Urinary bladder (tissue), 4 donors: ENCODE measurements around the gene MS4A10. TPM values are rescaled to one million over a fixed set of nuclear protein-coding genes. Genes with fewer than 3 reads are reported as not detected.
A peak's percentile ranks its signal among the peaks of the same experiment; 100 is the strongest.

ENCODE experiments used
- DNase-seq: peaks from one replicate; pipeline ENCODE4 v3.0.0-alpha.2; 2015; ENCODE audit errors: extremely low spot score
- H3K27ac ChIP-seq: one replicate; pipeline ENCODE4 v1.5.1; 2013; ENCODE audit warnings: low read depth, mild to moderate bottlenecking, moderate library complexity
- H3K36me3 ChIP-seq: one replicate; pipeline ENCODE4 v1.6.1; 2013; ENCODE audit warnings: mild to moderate bottlenecking, moderate library complexity; ENCODE audit not compliant: insufficient read depth
- H3K4me1 ChIP-seq: one replicate; pipeline ENCODE4 v1.6.1; 2013; ENCODE audit warnings: mild to moderate bottlenecking, moderate library complexity; ENCODE audit not compliant: insufficient read depth
- H3K4me3 ChIP-seq: one replicate; pipeline ENCODE4 v1.5.1; 2013; ENCODE audit warnings: low read depth, low read length
- WGBS: extraction: QIAGEN DNeasy Blood & Tissue Kit; methylation state at CpG from one replicate; pipeline ENCODE4 v1.1.7; 2013; 5-methylcytosine and 5-hydroxymethylcytosine counted together
- polyA plus RNA-seq: library from polyadenylated mRNA; stranded (reverse); fragments of 200-250 nt; gene quantifications from one replicate; pipeline ENCODE4 v1.2.3, GENCODE V29; 2013
- total RNA-seq: library from RNA; depleted of rRNA; stranded (reverse); fragments of >200 nt; gene quantifications from one replicate; pipeline ENCODE4 v1.2.3, GENCODE V29; 2014
- donor health status: healthy with polysubstance abuse.
- donor health status: healthy.

Gene MS4A10
- total and polyA plus RNA-seq, 2 donors: not detected

- 83% methylated on average over 16 of the region's 16 CpGs for WGBS
- DNase-seq: no peak
- H3K36me3 ChIP-seq: no peaks in the 10 kb centered on the region
- no peaks in the 10 kb centered on the region for H3K4me1 ChIP-seq
- no peak overlapping the region for H3K27ac ChIP-seq
- H3K4me3 ChIP-seq: no peak overlapping the region
These were observed 13.1 kb upstream of the MS4A10 start for GRCh38 chr11:60771879-60772525.

- H3K36me3 ChIP-seq: no peaks in the 10 kb centered on the region
- H3K4me3 ChIP-seq: no peak overlapping the region
- H3K4me1 ChIP-seq: no peaks in the 10 kb centered on the region
- WGBS: 86% methylated on average over 8 of the region's 8 CpGs
- DNase-seq: no peak
- H3K27ac ChIP-seq: no peak overlapping the region
These were observed 12.5 kb upstream of the MS4A10 start for GRCh38 chr11:60772666-60773065.

GRCh38 chr11:60774726-60775125, 10.4 kb upstream of the MS4A10 start:
- Histone ChIP-seq H3K36me3 (no peaks in the 10 kb centered on the region), H3K27ac (no peak overlapping the region), H3K4me1 (no peaks in the 10 kb centered on the region), H3K4me3 (no peak overlapping the region)
- no peak for DNase-seq
- WGBS: 83% methylated on average over 13 of the region's 13 CpGs

GRCh38 chr11:60775420-60775961, 9.6 kb upstream of the MS4A10 start:
- H3K36me3 ChIP-seq: no peaks in the 10 kb centered on the region
- no peak overlapping the region for H3K4me3 ChIP-seq
- whole genome bisulfite sequencing: 13% methylated on average over 15 of the region's 15 CpGs
- peak; percentile 82 for DNase-seq
- no peak overlapping the region for H3K27ac ChIP-seq
- H3K4me1 ChIP-seq: no peaks in the 10 kb centered on the region

- Histone ChIP-seq H3K36me3 (no peaks in the 10 kb centered on the region), H3K4me3 (no peak overlapping the region), H3K27ac (no peak overlapping the region), H3K4me1 (no peaks in the 10 kb centered on the region)
- WGBS: 82% methylated on average over 4 of the region's 4 CpGs
- DNase-seq: no peak
These were observed 9.0 kb upstream of the MS4A10 start for GRCh38 chr11:60776167-60776566.

GRCh38 chr11:60777106-60777505, 8.0 kb upstream of the MS4A10 start:
- 46% methylated on average over 4 of the region's 4 CpGs for WGBS
- H3K27ac ChIP-seq: no peak overlapping the region
- no peaks in the 10 kb centered on the region for H3K4me1 ChIP-seq
- DNase-seq: no peak
- no peaks in the 10 kb centered on the region for H3K36me3 ChIP-seq
- H3K4me3 ChIP-seq: no peak overlapping the region

GRCh38 chr11:60777572-60777971, 7.6 kb upstream of the MS4A10 start:
- no peaks in the 10 kb centered on the region for H3K4me1 ChIP-seq

GRCh38 chr11:60780065-60780464, 5.1 kb upstream of the MS4A10 start:
- no peak for DNase-seq
- Histone ChIP-seq H3K27ac (no peak overlapping the region), H3K4me1 (no peaks in the 10 kb centered on the region), H3K4me3 (no peak overlapping the region), H3K36me3 (no peaks in the 10 kb centered on the region)
- 86% methylated on average over 2 of the region's 2 CpGs for WGBS

More at GRCh38 chr11:60777572-60777971, 7.6 kb upstream of the MS4A10 start:
- no peak overlapping the region for H3K27ac ChIP-seq
- WGBS: 28% methylated on average over 2 of the region's 2 CpGs
- H3K4me3 ChIP-seq: no peak overlapping the region
- H3K36me3 ChIP-seq: no peaks in the 10 kb centered on the region
- DNase-seq: no peak

GRCh38 chr11:60780774-60781173, 4.4 kb upstream of the MS4A10 start:
- no peak overlapping the region for H3K27ac ChIP-seq
- no peak overlapping the region for H3K4me3 ChIP-seq
- no peaks in the 10 kb centered on the region for H3K4me1 ChIP-seq
- no peak for DNase-seq
- no peaks in the 10 kb centered on the region for H3K36me3 ChIP-seq

GRCh38 chr11:60781286-60781980, 3.7 kb upstream of the MS4A10 start:
- Histone ChIP-seq H3K4me3 (no peak overlapping the region), H3K36me3 (no peaks in the 10 kb centered on the region), H3K4me1 (no peaks in the 10 kb centered on the region), H3K27ac (no peak overlapping the region)
- WGBS: 74% methylated on average over 7 of the region's 7 CpGs
- DNase-seq: no peak

- H3K4me3 ChIP-seq: no peak overlapping the region
- 88% methylated on average over 4 of the region's 4 CpGs for WGBS
- no peaks in the 10 kb centered on the region for H3K36me3 ChIP-seq
- no peak overlapping the region for H3K27ac ChIP-seq
- DNase-seq: no peak
- no peaks in the 10 kb centered on the region for H3K4me1 ChIP-seq
These were observed 3.2 kb upstream of the MS4A10 start for GRCh38 chr11:60781981-60782316.

- no peaks in the 10 kb centered on the region for H3K36me3 ChIP-seq
- DNase-seq: no peak
- no peaks in the 10 kb centered on the region for H3K4me1 ChIP-seq
- no peak overlapping the region for H3K27ac ChIP-seq
- H3K4me3 ChIP-seq: no peak overlapping the region
- WGBS: 85% methylated on average over 12 of the region's 12 CpGs
These were observed 2.6 kb upstream of the MS4A10 start for GRCh38 chr11:60782393-60783140.

- Histone ChIP-seq H3K27ac (no peak overlapping the region), H3K36me3 (no peaks in the 10 kb centered on the region), H3K4me3 (no peak overlapping the region), H3K4me1 (no peaks in the 10 kb centered on the region)
- 93% methylated on average over 8 of the region's 8 CpGs for WGBS
- no peak for DNase-seq
These were observed 2.0 kb upstream of the MS4A10 start for GRCh38 chr11:60783141-60783484.

GRCh38 chr11:60783911-60784310, 1.2 kb upstream of the MS4A10 start:
- DNase-seq: no peak

More at GRCh38 chr11:60783911-60784310, 1.2 kb upstream of the MS4A10 start:
- WGBS: 93% methylated on average over 7 of the region's 7 CpGs
- Histone ChIP-seq H3K4me3 (no peak overlapping the region), H3K27ac (no peak overlapping the region), H3K4me1 (no peaks in the 10 kb centered on the region), H3K36me3 (no peaks in the 10 kb centered on the region)
